HTERT RPE-1 (cell line): Measurements from ENCODE around the gene UHRF2.

Source experiments
- in situ Hi-C: fragments of 300-500 bp; cut with MboI; formaldehyde crosslinking; loops from 4 replicates; pipeline ENCODE4 v1.14.3; 2020; ENCODE audit warnings: low sequenced_read_pairs

UHRF2 gene

GRCh38 chr9:6552498-6553121 lies 139.6 kb downstream of the UHRF2 start:
- in situ Hi-C loops: no loop called here

GRCh38 chr9:6553866-6554265 lies 140.9 kb downstream of the UHRF2 start:
- in situ Hi-C loops: no loop called here
